Kidney epithelial cell (primary cell): ENCODE results near the gene UBAP1. TPM values are rescaled to one million over a fixed set of nuclear protein-coding genes. Genes with fewer than 3 reads are reported as not detected.

Experiments
- DNase-seq: peaks from one replicate; pipeline ENCODE4 v3.0.0-alpha.2; 2010; ENCODE audit warnings: low read depth
- H3K27me3 ChIP-seq: 2 replicates; pipeline ENCODE4 v1.6.0; 2011; ENCODE audit warnings: low read length; ENCODE audit not compliant: control insufficient read depth, insufficient read depth
- H3K36me3 ChIP-seq: 2 replicates; pipeline ENCODE4 v1.5.1; 2011; ENCODE audit warnings: low read length; ENCODE audit not compliant: control insufficient read depth, insufficient read depth
- H3K4me3 ChIP-seq: 2 replicates; pipeline ENCODE4 v1.5.1; 2011; ENCODE audit warnings: low read depth, mild to moderate bottlenecking, control low read depth, low read length
- total RNA-seq: library from RNA; depleted of rRNA; stranded (reverse); fragments of >200 nt; gene quantifications from 2 replicates; pipeline ENCODE4 v1.2.3, GENCODE V29; 2015
- TF ChIP-seq, protein P1 (sequence below): IDR thresholded peaks from 2 replicates; pipeline ENCODE4 v1.5.1; 2011; ENCODE audit warnings: mild to moderate bottlenecking, moderate library complexity, low read length, control low read depth, inconsistent platforms; ENCODE audit not compliant: insufficient read depth, poor library complexity, severe bottlenecking

UBAP1 gene
- total RNA-seq, 1 donor from 2014 or later: 46.9 TPM

DNA sequence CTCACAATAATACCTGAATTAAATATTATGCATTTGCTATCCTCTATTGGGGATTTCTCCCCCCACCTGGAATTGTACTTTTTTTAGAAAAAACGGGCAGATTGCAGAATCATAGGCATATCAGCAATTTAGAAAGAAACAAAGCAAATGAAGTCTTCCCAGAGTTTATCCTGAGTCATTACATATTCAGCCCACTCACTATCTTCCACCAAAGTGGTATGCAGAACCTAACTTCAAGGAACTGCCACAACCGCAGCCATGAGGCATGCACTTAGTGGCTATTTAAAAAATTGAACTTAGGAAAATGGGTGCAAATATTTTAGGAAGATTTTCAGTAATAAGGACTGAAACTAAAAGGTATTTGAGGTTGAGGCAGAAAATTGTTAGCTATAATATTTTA, 48.6 kb downstream of the UBAP1 start:
- no peaks in the 10 kb centered on the region for H3K27me3 ChIP-seq
- TF ChIP-seq, protein P1, sequence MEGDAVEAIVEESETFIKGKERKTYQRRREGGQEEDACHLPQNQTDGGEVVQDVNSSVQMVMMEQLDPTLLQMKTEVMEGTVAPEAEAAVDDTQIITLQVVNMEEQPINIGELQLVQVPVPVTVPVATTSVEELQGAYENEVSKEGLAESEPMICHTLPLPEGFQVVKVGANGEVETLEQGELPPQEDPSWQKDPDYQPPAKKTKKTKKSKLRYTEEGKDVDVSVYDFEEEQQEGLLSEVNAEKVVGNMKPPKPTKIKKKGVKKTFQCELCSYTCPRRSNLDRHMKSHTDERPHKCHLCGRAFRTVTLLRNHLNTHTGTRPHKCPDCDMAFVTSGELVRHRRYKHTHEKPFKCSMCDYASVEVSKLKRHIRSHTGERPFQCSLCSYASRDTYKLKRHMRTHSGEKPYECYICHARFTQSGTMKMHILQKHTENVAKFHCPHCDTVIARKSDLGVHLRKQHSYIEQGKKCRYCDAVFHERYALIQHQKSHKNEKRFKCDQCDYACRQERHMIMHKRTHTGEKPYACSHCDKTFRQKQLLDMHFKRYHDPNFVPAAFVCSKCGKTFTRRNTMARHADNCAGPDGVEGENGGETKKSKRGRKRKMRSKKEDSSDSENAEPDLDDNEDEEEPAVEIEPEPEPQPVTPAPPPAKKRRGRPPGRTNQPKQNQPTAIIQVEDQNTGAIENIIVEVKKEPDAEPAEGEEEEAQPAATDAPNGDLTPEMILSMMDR: no peak
- H3K36me3 ChIP-seq: no peaks in the 10 kb centered on the region
- DNase-seq: no peak
- no peak overlapping the region for H3K4me3 ChIP-seq

DNA sequence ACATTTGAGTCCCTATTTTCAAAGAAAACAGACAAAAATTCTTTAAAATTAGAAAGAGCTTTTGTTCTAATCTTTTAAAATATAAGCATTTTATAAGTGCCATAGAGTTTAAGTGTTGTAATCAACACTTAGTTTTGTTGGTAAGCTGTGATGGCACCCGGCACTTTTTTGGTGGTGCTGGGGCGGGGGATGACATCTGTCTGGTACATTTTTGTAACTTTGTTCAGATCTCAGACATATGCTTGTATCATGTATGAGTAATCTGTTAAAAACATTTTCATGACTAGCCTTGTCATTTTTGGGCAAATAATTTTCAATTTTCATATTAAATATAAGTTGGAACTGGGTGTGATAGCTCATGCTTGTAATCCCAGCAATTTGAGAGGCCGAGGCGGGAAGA, 51.7 kb downstream of the UBAP1 start:
- TF ChIP-seq, protein P1: no peak
- no peaks in the 10 kb centered on the region for H3K27me3 ChIP-seq
- DNase-seq: no peak

GRCh38 chr9:34232201-34232600, 53.4 kb downstream of the UBAP1 start:
- Histone ChIP-seq H3K27me3 (no peaks in the 10 kb centered on the region), H3K36me3 (no peaks in the 10 kb centered on the region), H3K4me3 (no peak overlapping the region)
- no peak for DNase-seq
- TF ChIP-seq, protein P1: no peak

More for the DNA sequence above, 51.7 kb downstream of the UBAP1 start:
- H3K36me3 ChIP-seq: no peaks in the 10 kb centered on the region
- H3K4me3 ChIP-seq: no peak overlapping the region

DNA sequence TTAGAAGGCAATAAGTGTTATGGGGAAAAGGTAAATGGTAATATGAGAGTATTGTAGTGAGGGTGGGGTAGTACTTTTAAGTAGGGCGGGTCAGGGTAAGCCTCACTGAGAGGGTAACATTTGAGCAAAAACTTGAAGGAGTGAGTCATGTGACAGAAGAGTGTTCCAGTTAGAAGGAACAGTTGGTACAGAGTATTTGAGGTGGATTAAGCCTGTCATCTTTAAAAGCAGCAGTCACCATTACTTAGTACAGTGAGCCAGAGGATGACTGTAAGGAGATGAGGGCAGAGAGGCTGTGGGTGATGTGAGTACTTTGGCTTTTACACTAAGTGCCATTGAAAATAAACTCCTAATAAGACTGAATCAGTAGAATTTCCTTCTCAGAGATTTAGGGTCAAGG, 54.8 kb downstream of the UBAP1 start:
- no peak overlapping the region for H3K4me3 ChIP-seq
- no peaks in the 10 kb centered on the region for H3K27me3 ChIP-seq
- TF ChIP-seq, protein P1: no peak
- no peak for DNase-seq
- no peaks in the 10 kb centered on the region for H3K36me3 ChIP-seq

- Histone ChIP-seq H3K4me3 (no peak overlapping the region), H3K36me3 (no peaks in the 10 kb centered on the region), H3K27me3 (no peaks in the 10 kb centered on the region)
- no peak for DNase-seq
- TF ChIP-seq, protein P1: no peak
Observed at GRCh38 chr9:34237836-34238235, 59.0 kb downstream of the UBAP1 start.

- no peak for DNase-seq
- Histone ChIP-seq H3K27me3 (no peaks in the 10 kb centered on the region), H3K4me3 (no peak overlapping the region), H3K36me3 (no peaks in the 10 kb centered on the region)
- TF ChIP-seq, protein P1: no peak
Observed at GRCh38 chr9:34240006-34240405, 61.2 kb downstream of the UBAP1 start.
